Measurements from ENCODE around the gene ICAM2.

ICAM2 gene

GRCh38 chr17:64009571-64010402, 10.6 kb downstream of the ICAM2 start:
- Histone ChIP-seq H3K27me3 (ENCODE audit: insufficient read depth, low read length, poor library complexity, severe bottlenecking) (no peaks in the 10 kb centered on the region), H3K36me3 (ENCODE audit: insufficient read depth, low read length) (peaks cover 7% of the 10 kb centered on the region; the same call in 1 of the 2 replicates), H3K4me1 (ENCODE audit: insufficient read depth, low read length, poor library complexity, severe bottlenecking) (peaks cover 46% of the 10 kb centered on the region), H3K9me2 (replicated peaks; ENCODE audit: low read depth, low read length) (no peaks in the 10 kb centered on the region), H3K4me2 (ENCODE audit: low read depth, low read length, poor library complexity, severe bottlenecking) (no peak overlapping the region), H2AFZ (ENCODE audit: low read length) (no peak overlapping the region), H4K20me1 (ENCODE audit: insufficient read depth, low read length, poor library complexity, severe bottlenecking) (peaks cover 4% of the 10 kb centered on the region), H3F3A (ENCODE audit: low read depth) (no peaks in the 10 kb centered on the region), H3K9me3 (ENCODE audit: insufficient read depth, low read depth, low read length) (no peaks in the 10 kb centered on the region; the same call in 1 of the 2 replicates), H3K4me3 (ENCODE audit: low read length, poor library complexity, severe bottlenecking) (no peak overlapping the region), H3K9ac (ENCODE audit: low read depth, low read length, poor library complexity, severe bottlenecking) (no peak overlapping the region), H3K79me2 (ENCODE audit: insufficient read depth, low read length) (peaks cover 83% of the 10 kb centered on the region)
- TF ChIP-seq CTCF (conservative IDR thresholded peaks at IDR 0.05; ENCODE audit: low read length): no peak
- TF ChIP-seq EZH2phosphoT487 (IDR thresholded peaks at IDR 0.05; ENCODE audit: borderline replicate concordance): no peak

- Histone ChIP-seq H4K20me1 (ENCODE audit: insufficient read depth, low read length, poor library complexity, severe bottlenecking) (peaks cover 4% of the 10 kb centered on the region), H3K79me2 (ENCODE audit: insufficient read depth, low read length) (peaks cover 73% of the 10 kb centered on the region)
Observed at GRCh38 chr17:64008830-64009229, 11.6 kb downstream of the ICAM2 start.

DNA sequence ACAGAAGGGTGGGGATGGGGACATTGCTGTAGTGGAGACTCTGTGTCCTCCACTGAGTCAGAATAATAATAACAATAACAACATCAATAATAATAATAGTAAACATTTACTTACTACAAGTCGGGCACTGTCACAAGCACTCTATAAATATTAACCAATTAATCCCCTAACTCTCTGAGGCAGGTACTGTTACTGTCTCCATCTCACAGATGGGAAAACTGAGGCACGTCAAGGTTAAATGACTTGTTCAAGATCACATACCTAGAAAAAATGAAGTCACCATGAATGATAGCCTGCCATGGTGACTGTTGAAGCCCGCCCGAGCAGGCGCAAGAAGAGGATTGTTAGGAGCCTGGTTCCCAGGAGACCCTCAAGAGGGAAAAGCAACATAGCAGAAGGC, 12.1 kb downstream of the ICAM2 start:
- Histone ChIP-seq H3F3A (ENCODE audit: low read depth) (no peaks in the 10 kb centered on the region), H3K4me3 (ENCODE audit: low read length, poor library complexity, severe bottlenecking) (no peak overlapping the region), H2AFZ (ENCODE audit: low read length) (no peak overlapping the region), H3K4me1 (ENCODE audit: insufficient read depth, low read length, poor library complexity, severe bottlenecking) (peaks cover 36% of the 10 kb centered on the region), H3K9me2 (replicated peaks; ENCODE audit: low read depth, low read length) (no peaks in the 10 kb centered on the region), H3K79me2 (ENCODE audit: insufficient read depth, low read length) (peaks cover 68% of the 10 kb centered on the region), H3K36me3 (ENCODE audit: insufficient read depth, low read length) (peaks cover 22% of the 10 kb centered on the region; the same call in 1 of the 2 replicates), H4K20me1 (ENCODE audit: insufficient read depth, low read length, poor library complexity, severe bottlenecking) (peaks cover 4% of the 10 kb centered on the region), H3K9ac (ENCODE audit: low read depth, low read length, poor library complexity, severe bottlenecking) (no peak overlapping the region), H3K4me2 (ENCODE audit: low read depth, low read length, poor library complexity, severe bottlenecking) (no peak overlapping the region), H3K9me3 (ENCODE audit: insufficient read depth, low read depth, low read length) (no peaks in the 10 kb centered on the region; the same call in 1 of the 2 replicates), H3K27me3 (ENCODE audit: insufficient read depth, low read length, poor library complexity, severe bottlenecking) (no peaks in the 10 kb centered on the region)
- TF ChIP-seq EZH2phosphoT487 (IDR thresholded peaks at IDR 0.05; ENCODE audit: borderline replicate concordance) (no peak), CTCF (conservative IDR thresholded peaks at IDR 0.05; ENCODE audit: low read length) (no peak)

More at GRCh38 chr17:64008830-64009229, 11.6 kb downstream of the ICAM2 start:
- H3K9me2 ChIP-seq (replicated peaks; ENCODE audit: low read depth, low read length): no peaks in the 10 kb centered on the region
- no peak overlapping the region for H3K4me3 ChIP-seq (ENCODE audit: low read length, poor library complexity, severe bottlenecking)
- no peak overlapping the region for H3K9ac ChIP-seq (ENCODE audit: low read depth, low read length, poor library complexity, severe bottlenecking)
- no peak for TF ChIP-seq EZH2phosphoT487 (IDR thresholded peaks at IDR 0.05; ENCODE audit: borderline replicate concordance)
- TF ChIP-seq CTCF (conservative IDR thresholded peaks at IDR 0.05; ENCODE audit: low read length): no peak
- peaks cover 39% of the 10 kb centered on the region for H3K4me1 ChIP-seq (ENCODE audit: insufficient read depth, low read length, poor library complexity, severe bottlenecking)
- H3K9me3 ChIP-seq (ENCODE audit: insufficient read depth, low read depth, low read length): no peaks in the 10 kb centered on the region; the same call in 1 of the 2 replicates
- no peaks in the 10 kb centered on the region for H3K27me3 ChIP-seq (ENCODE audit: insufficient read depth, low read length, poor library complexity, severe bottlenecking)
- H3K4me2 ChIP-seq (ENCODE audit: low read depth, low read length, poor library complexity, severe bottlenecking): no peak overlapping the region
- H3F3A ChIP-seq (ENCODE audit: low read depth): no peaks in the 10 kb centered on the region
- peaks cover 17% of the 10 kb centered on the region; the same call in 1 of the 2 replicates for H3K36me3 ChIP-seq (ENCODE audit: insufficient read depth, low read length)
- no peak overlapping the region for H2AFZ ChIP-seq (ENCODE audit: low read length)

All from Loucy (cell line).